ENCODE results near the gene C2orf69.

The C2orf69 gene

GRCh38 chr2:199932312-199932855 is 21.3 kb downstream of the C2orf69 start:
- no peak for TF ChIP-seq CTCF (conservative IDR thresholded peaks at IDR 0.05; ENCODE audit: low read length)
- peak; percentile 4 for DNase-seq (ENCODE audit: low read depth)
- no peak overlapping the region for H3K4me3 ChIP-seq (ENCODE audit: low read length)

- DNase-seq (ENCODE audit: low read depth), result no peak
- TF ChIP-seq CTCF (conservative IDR thresholded peaks at IDR 0.05; ENCODE audit: low read length), result no peak
- H3K4me3 ChIP-seq (ENCODE audit: low read length), result no peak overlapping the region
Measured at GRCh38 chr2:199933466-199933865, 22.4 kb downstream of the C2orf69 start.

GRCh38 chr2:199936554-199936953 is 25.5 kb downstream of the C2orf69 start:
- no peak overlapping the region for H3K4me3 ChIP-seq (ENCODE audit: low read length)
- TF ChIP-seq CTCF (conservative IDR thresholded peaks at IDR 0.05; ENCODE audit: low read length), result no peak
- DNase-seq (ENCODE audit: low read depth), result no peak

GRCh38 chr2:199940373-199940772 is 29.3 kb downstream of the C2orf69 start:
- H3K4me3 ChIP-seq (ENCODE audit: low read length), result no peak overlapping the region
- peak; percentile 37 for DNase-seq (ENCODE audit: low read depth)
- peak; percentile 40 for TF ChIP-seq CTCF (conservative IDR thresholded peaks at IDR 0.05; ENCODE audit: low read length)

- TF ChIP-seq CTCF (conservative IDR thresholded peaks at IDR 0.05; ENCODE audit: low read length), result no peak
- DNase-seq (ENCODE audit: low read depth), result no peak
- H3K4me3 ChIP-seq (ENCODE audit: low read length), result no peak overlapping the region
Measured at GRCh38 chr2:199943373-199943772, 32.3 kb downstream of the C2orf69 start.

GRCh38 chr2:199946196-199946595 is 35.1 kb downstream of the C2orf69 start:
- peak; percentile 13 for DNase-seq (ENCODE audit: low read depth)
- TF ChIP-seq CTCF (conservative IDR thresholded peaks at IDR 0.05; ENCODE audit: low read length), result no peak
- no peak overlapping the region for H3K4me3 ChIP-seq (ENCODE audit: low read length)

GRCh38 chr2:199946836-199947235 is 35.7 kb downstream of the C2orf69 start:
- H3K4me3 ChIP-seq (ENCODE audit: low read length), result no peak overlapping the region
- no peak for TF ChIP-seq CTCF (conservative IDR thresholded peaks at IDR 0.05; ENCODE audit: low read length)
- peak; percentile 26 for DNase-seq (ENCODE audit: low read depth)

Measured in AG10803 (cell line).